ENCODE results near the gene PPL. TPM values are rescaled to one million over a fixed set of nuclear protein-coding genes. Genes with fewer than 3 reads are reported as not detected.
"Not testable (repeated sequence)": the region's sequence is repeated elsewhere in the genome, so short reads cannot be mapped to it uniquely, and the experiment has no call there.

The PPL gene
- total RNA-seq, 1 experiment from 2014 or later, result 0.22 TPM

DNA sequence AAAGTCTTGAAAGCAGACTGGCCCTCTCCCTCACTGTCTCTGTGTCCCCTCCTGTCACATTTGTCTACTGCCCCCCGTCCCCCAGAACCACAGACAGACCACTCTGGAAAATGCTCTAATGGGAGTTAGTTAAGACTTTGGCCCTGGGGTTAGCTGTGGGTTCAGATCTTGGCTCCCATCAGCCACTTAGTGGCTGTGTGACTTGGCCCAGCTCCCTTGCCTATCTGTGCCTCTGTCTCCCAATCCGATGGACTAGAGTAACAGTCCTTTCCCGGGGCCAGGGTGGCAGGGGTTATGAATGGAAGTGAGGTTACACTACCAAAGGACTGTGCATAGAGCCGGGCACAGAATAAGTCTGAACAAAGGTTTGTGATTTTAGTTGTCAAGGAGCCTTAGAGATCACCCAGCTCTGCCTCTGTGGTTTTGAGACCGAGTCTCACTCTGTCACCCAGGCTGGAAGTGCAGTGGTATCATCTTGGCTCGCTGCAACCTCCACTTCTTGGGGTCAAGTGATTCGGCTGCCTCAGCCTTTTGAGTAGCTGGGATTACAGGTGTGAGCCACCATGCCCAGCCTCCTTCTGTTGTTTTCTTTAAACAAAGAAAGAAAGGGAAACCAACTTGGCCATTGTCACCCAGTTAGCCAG is 23.7 kb downstream of the PPL start:
- Histone ChIP-seq H3K4me1 (peaks cover 19% of the 10 kb centered on the region), H3K36me3 (no peaks in the 10 kb centered on the region)
- DNase-seq, result no peak

DNA sequence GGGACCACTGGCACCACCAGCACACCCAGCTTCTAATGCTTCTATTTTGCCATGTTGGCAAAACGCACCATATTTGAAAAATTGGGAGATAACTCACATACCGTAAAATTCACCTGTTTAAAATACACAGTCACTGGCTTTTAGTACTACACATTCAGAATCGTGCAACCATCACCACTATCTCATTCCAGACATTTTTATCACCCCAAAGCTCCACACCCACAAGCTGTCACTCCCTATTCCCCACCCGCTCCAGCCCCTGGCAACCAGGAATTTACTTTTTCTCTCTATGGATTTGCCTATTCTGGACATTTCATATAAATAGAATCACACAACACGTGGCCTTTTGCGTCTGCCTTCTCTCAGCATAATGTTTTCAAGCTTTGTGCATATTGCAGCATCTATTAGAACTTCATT is 25.0 kb downstream of the PPL start:
- H3K4me3 ChIP-seq, result no peak overlapping the region
- no peak for DNase-seq
- peaks cover 19% of the 10 kb centered on the region for H3K4me1 ChIP-seq
- H3K9me3 ChIP-seq (replicated peaks), result no peaks in the 10 kb centered on the region
- H3K36me3 ChIP-seq, result no peaks in the 10 kb centered on the region
- no peaks in the 10 kb centered on the region for H3K27me3 ChIP-seq
- no peak overlapping the region for H3K27ac ChIP-seq

More for the DNA sequence above, 23.7 kb downstream of the PPL start:
- Histone ChIP-seq H3K27me3 (no peaks in the 10 kb centered on the region), H3K4me3 (no peak overlapping the region), H3K9me3 (replicated peaks) (no peaks in the 10 kb centered on the region), H3K27ac (no peak overlapping the region)

DNA sequence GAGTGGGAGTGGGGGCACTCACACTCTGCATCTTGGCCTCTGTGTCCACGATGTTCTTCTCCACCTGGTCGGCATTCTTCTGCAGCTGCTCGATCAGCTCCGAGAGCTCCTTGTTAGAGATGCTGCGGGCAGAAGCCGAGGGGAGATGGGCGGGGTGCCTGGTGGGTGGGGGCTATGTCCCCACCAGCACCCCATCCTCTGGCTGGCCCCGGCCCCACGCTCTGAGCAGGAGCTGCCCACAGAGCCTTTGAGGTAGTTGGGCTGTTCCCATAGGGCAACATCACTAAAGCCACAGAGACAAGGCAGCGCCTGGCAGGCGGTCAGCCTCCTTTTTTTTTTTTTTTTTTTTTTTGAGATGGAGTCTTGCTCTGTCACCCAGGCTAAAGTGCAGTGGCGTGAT is 26.1 kb downstream of the PPL start:
- Histone ChIP-seq H3K4me3 (no peak overlapping the region), H3K36me3 (no peaks in the 10 kb centered on the region), H3K27ac (no peak overlapping the region), H3K27me3 (no peaks in the 10 kb centered on the region), H3K4me1 (peaks cover 19% of the 10 kb centered on the region), H3K9me3 (replicated peaks) (no peaks in the 10 kb centered on the region)
- DNase-seq, result no peak

DNA sequence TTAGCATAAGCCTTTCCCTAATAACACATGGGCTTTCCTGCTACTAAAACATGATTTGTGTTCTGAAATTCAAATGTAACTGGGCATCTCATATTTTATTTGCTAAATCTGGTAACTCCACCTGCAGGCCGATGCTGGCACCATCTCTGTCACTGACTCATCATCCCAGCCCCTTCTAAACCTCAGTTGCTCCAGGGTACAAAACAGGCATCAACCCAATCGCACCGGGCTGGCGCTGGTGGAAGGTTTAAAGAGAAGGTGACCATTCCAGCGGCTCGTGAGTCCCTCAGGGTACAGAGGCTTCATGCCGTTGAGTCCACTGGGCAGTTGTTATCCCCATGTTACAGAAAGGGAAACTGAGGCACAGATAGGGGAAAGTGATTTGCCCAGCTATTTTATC is 27.1 kb downstream of the PPL start:
- no peak overlapping the region for H3K4me3 ChIP-seq
- H3K36me3 ChIP-seq, result no peaks in the 10 kb centered on the region
- no peak for DNase-seq
- 0 out of 2 replicates have a peak, but pooled peaks cover 5% of the 10 kb centered on the region for H3K27me3 ChIP-seq
- H3K27ac ChIP-seq, result no peak overlapping the region
- no peaks in the 10 kb centered on the region for H3K9me3 ChIP-seq (replicated peaks)
- H3K4me1 ChIP-seq, result peaks cover 16% of the 10 kb centered on the region; the same call in 1 of the 2 replicates

DNA sequence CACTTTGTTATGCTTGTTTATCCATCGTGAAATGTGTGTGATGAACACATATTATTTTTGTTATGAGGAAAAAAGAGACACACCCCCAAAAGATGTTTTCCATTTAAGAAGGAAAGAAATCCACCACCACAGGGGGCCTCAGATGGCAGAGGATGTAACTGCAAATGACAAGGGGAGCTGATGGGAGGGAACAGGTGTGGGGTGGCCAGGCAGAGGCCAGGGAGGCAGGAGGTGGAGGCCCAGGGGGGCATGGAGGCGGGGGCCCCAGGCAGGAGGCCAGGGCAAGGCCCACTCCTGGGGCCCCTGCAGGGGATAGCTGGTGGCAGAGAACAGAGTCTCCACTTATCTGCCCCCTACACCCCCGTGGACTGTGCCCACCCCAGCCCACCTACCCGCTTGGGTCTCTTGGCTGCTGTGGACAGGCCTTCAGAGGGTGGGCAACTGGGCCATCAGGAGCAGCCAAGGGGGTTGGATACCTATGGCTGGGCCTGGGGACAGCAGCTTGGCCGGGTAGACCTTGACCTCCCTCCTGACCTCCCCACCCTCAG is 28.0 kb downstream of the PPL start:
- H3K36me3 ChIP-seq, result no peaks in the 10 kb centered on the region
- 0 out of 2 replicates have a peak, but pooled peaks cover 5% of the 10 kb centered on the region for H3K27me3 ChIP-seq
- no peak overlapping the region for H3K4me3 ChIP-seq
- H3K4me1 ChIP-seq, result peaks cover 12% of the 10 kb centered on the region; the same call in 1 of the 2 replicates
- H3K27ac ChIP-seq, result no peak overlapping the region
- DNase-seq, result peak; percentile 82 to 84
- H3K9me3 ChIP-seq (replicated peaks), result no peaks in the 10 kb centered on the region

DNA sequence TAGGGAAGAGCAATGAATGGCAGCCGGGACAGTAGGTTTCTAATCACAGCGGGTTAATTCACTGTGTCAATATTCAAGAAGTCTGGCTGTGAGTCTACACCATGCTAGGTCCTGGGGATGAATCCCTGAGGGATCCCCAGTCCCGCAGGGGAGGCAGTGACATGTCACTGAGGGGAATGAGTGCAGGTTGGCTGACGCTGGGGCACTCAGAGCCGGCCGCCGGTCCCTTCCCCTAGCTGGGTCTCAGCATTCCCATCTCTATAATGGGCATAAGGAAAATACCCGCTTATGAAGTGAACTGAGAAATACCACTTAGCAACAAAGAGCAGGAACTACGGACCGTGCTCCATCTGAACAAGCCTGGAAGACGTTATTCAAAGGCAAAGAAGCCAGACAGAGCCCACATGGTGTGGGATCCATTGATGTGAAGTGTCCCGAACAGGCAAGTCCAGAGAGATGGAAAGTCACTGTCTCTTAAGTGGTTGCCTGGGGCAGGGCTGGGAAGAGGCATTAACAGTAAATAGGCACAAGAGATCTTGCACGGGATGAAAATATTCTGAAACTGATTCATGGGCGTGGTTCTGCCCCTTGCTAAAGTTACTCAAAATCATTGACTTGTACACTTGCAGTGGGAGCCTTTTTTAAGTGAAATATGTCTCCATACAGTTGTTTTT is 31.9 kb downstream of the PPL start:
- Histone ChIP-seq H3K4me1 (peaks cover 8% of the 10 kb centered on the region; the same call in 1 of the 2 replicates), H3K4me3 (no peak overlapping the region), H3K9me3 (replicated peaks) (no peaks in the 10 kb centered on the region), H3K27me3 (0 out of 2 replicates have a peak, but pooled peaks cover 5% of the 10 kb centered on the region), H3K27ac (no peak overlapping the region), H3K36me3 (no peaks in the 10 kb centered on the region)
- no peak for DNase-seq

DNA sequence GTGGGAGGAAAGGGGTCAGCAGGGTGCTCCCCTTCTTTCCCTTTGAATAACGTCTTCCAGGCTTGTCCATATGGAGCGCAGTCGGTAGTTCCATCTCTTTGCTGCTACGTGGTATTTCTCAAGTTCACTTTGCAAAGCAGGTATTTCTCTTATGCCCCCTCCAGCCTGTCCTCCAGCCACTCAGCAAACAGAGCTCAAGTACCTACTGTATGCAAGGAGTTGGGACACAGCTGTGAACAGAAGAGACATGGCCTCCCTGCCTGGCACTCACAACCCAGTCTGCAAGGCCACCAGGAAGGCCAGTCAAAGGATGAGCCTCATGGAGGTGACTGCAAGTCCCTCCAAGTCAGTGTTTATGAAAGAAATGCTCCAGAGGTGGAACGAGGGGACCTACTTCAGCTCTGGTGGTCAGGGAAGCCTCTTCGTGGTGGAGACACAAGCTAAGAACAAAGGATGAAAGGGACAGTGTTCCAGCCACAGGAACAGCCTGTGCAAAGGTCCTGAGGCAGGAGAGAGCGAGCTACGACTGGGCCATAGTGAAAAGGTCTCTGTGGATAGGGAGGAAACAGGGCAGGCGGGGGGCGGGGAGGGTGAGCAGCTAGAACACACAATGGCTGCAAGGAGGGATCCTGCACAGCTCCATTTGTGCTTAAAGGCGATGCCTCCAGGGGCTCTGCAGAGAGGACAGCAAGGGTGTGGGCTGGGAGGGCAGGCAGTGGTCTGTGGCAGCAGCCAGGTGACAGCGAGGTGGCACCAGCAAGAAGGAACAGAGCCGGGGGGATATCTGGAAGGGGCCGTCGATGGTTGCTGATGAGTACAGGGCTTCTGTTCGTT is 32.6 kb downstream of the PPL start:
- H3K27me3 ChIP-seq, result 0 out of 2 replicates have a peak, but pooled peaks cover 5% of the 10 kb centered on the region
- H3K4me3 ChIP-seq, result no peak overlapping the region
- H3K4me1 ChIP-seq, result peaks cover 8% of the 10 kb centered on the region; the same call in 1 of the 2 replicates
- no peak overlapping the region for H3K27ac ChIP-seq
- H3K9me3 ChIP-seq (replicated peaks), result no peaks in the 10 kb centered on the region
- no peaks in the 10 kb centered on the region for H3K36me3 ChIP-seq
- no peak for DNase-seq

DNA sequence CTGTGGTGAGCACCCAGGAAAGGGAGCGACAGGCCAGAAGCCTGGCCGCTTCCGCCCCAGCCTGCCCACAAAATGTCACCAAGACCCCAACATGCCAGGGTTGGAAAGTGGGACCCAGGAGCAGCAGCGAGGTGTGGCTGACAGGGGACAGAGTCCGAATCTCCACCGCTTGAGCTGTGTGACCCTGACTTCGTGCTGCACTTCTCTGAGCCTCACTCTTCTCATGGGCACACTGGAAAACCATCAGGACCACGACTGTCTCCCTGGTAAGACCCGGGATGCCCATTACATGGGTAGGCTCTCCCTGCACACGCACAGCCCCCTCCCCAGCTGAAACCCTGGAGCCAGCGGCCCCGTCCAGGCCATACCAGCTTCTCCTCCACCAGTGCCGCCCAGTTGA is 34.9 kb downstream of the PPL start:
- no peak overlapping the region for H3K4me3 ChIP-seq
- 0 out of 2 replicates have a peak, but pooled peaks cover 5% of the 10 kb centered on the region for H3K27me3 ChIP-seq
- H3K9me3 ChIP-seq (replicated peaks), result no peaks in the 10 kb centered on the region
- no peak for DNase-seq
- no peaks in the 10 kb centered on the region for H3K4me1 ChIP-seq
- H3K36me3 ChIP-seq, result no peaks in the 10 kb centered on the region
- H3K27ac ChIP-seq, result no peak overlapping the region

DNA sequence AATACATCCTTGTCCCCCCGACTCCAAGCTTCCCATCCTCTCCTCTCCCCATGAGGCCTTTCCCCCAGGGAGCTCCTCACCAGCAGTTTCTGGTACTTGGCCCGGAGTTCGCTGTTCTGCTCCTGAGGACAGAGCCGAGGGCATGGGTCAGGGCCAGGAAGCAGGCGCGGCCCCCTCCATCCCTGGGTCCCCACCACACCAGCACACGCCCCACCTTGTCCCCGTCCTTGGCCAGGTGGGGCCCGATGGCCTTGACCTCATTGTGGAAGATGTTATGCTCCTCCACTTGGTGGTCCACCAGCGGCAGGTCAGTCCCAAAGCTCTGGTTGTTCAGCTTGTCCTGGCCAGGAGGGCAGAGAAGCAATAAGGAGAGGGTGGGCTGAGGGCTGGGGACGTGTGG is 36.2 kb downstream of the PPL start:
- H3K4me1 ChIP-seq, result no peaks in the 10 kb centered on the region
- DNase-seq, result peak in 1 of 2 experiments; percentile 30
- no peaks in the 10 kb centered on the region for H3K9me3 ChIP-seq (replicated peaks)
- H3K36me3 ChIP-seq, result no peaks in the 10 kb centered on the region
- no peak overlapping the region for H3K4me3 ChIP-seq
- 0 out of 2 replicates have a peak, but pooled peaks cover 5% of the 10 kb centered on the region for H3K27me3 ChIP-seq
- H3K27ac ChIP-seq, result no peak overlapping the region

DNA sequence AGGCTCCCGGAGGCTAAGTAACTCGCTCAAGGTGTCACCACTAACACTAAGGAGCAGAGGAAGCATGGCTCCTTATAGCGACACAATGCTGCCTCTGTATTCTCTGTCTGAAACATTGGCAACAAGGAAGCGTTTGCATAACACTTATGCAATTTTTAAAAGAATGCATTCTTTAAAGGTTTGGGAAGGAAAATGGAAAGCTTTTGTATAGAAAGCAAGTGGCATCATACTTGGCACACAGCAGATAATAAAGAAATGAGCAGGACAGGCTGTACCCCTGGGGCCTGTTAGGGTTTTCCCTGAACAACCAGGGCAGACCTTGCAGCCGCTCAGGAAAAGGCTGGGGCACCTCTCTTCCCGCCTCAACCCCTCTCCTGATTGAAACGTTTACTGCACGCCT is 36.9 kb downstream of the PPL start:
- H3K27ac ChIP-seq, result no peak overlapping the region
- H3K4me1 ChIP-seq, result no peaks in the 10 kb centered on the region
- no peak overlapping the region for H3K4me3 ChIP-seq
- no peaks in the 10 kb centered on the region for H3K9me3 ChIP-seq (replicated peaks)
- no peaks in the 10 kb centered on the region for H3K36me3 ChIP-seq
- DNase-seq, result no peak
- H3K27me3 ChIP-seq, result 0 out of 2 replicates have a peak, but pooled peaks cover 2% of the 10 kb centered on the region

DNA sequence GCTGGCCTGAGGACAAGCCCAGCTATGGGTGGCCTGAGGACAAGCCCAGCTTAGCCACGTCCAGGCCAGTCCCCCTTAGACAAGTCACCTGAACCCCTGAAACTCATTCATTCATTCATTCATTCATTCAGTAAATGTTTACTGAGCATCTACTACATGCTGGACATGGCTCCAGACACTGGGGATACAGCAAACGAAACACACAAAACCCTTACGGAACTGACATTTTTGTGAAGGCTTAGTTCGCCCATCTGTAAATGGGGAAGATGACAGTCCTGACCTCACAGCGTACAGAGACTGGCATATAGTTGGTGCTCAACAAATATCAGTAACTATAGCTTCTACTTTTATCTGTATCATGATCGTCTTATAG is 37.5 kb downstream of the PPL start:
- H3K27ac ChIP-seq, result no peak overlapping the region
- no peaks in the 10 kb centered on the region for H3K4me1 ChIP-seq
- no peak overlapping the region for H3K4me3 ChIP-seq
- H3K36me3 ChIP-seq, result no peaks in the 10 kb centered on the region
- H3K27me3 ChIP-seq, result no peaks in the 10 kb centered on the region
- H3K9me3 ChIP-seq (replicated peaks), result no peaks in the 10 kb centered on the region
- DNase-seq, result no peak

DNA sequence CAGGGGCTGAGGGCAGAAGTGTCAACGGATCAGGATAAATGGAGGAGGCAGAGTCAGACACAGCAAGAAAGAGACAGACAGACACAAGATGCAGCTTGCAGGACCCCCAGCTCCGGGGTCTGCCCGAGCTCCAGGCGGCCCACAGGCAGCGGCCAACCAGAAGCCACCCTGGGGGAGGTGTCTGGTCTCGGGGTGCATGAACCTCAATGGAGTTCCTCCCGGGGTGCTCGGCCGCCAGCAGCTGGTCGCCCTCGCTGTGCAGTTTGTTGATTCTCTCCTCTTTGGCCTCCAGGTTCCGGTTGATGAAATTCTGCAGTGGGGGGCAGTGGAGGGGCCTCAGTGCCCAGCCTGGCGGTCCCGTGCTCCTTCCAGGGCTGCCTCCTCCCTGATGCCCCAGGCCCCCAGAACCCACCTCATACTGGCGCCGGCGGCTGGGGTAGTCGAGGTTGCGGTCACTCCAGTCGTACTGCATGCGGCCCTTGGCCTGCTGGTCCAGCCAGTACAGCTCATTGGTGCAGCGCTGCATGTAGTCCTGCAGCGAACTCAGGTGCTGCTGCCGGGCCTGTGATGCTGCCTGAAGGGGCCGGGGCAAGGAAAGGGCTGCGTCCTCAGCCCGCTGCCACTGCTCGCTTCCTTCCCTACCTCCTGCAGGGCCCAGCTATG is 38.0 kb downstream of the PPL start:
- H3K27ac ChIP-seq, result no peak overlapping the region
- H3K27me3 ChIP-seq, result no peaks in the 10 kb centered on the region
- H3K9me3 ChIP-seq (replicated peaks), result no peaks in the 10 kb centered on the region
- no peaks in the 10 kb centered on the region for H3K36me3 ChIP-seq
- DNase-seq, result no peak
- H3K4me3 ChIP-seq, result no peak overlapping the region
- no peaks in the 10 kb centered on the region for H3K4me1 ChIP-seq

DNA sequence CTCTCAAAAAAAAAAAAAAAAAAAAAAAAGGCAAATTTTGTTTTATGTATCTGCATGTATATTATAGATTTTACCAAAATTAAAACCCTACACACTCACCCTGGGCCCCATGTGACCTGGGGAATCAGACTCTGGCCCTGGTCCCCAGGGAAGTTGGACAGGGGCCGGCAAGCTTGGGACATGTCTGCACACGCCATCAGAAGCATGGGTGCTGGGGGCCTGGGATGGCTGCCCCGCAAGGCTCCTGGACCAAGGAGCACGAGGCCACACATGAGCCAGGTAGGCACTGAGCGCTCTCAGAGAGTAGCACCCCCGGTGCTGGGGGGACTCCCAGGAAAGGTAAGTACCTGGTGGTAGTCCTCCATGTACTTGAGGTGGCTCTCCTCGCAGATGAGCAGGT is 39.6 kb downstream of the PPL start:
- Histone ChIP-seq H3K4me3 (no peak overlapping the region), H3K9me3 (replicated peaks) (no peaks in the 10 kb centered on the region), H3K36me3 (no peaks in the 10 kb centered on the region), H3K27me3 (no peaks in the 10 kb centered on the region), H3K4me1 (peaks cover 8% of the 10 kb centered on the region; the same call in 1 of the 2 replicates), H3K27ac (no peak overlapping the region)
- DNase-seq, result no peak

DNA sequence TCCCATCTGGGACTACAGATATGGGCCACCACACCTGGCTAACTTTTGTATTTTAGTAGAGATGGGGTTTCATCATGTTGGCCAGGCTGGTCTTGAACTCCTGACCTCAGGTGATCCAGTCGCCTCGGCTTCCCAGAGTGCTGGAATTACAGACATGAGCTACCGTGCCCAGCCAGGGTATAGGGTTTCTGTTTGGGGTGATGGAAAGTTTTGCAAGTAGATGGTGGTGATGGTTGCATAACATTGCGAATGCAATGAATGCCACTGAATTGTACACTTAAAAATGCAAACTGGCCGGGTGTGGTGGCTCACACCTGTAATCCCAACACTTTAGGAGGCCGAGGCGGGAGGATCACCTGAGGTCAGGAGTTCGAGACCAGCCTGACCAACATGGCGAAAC is 40.2 kb downstream of the PPL start:
- not testable (repeated sequence) for H3K36me3 ChIP-seq; H3K27ac ChIP-seq; H3K27me3 ChIP-seq; H3K4me3 ChIP-seq; DNase-seq; H3K9me3 ChIP-seq (replicated peaks)
- peaks cover 14% of the 10 kb centered on the region for H3K4me1 ChIP-seq

Data from SJCRH30 (cell line).